ENCODE results near the gene STEEP1.

- no peak for TF ChIP-seq POLR2AphosphoS5 (IDR thresholded peaks at IDR 0.05; ENCODE audit: low read depth, low read length)
- TF ChIP-seq REST (IDR thresholded peaks at IDR 0.05; ENCODE audit: insufficient read depth in 1 of 2, low read depth in 2 of 2, low read length in 2 of 2): no peak
- no peak for TF ChIP-seq TAF1 (IDR thresholded peaks at IDR 0.05; ENCODE audit: borderline replicate concordance, insufficient read depth, low read length)
Observed at GRCh38 chrX:119495734-119496726, 69.2 kb downstream of the STEEP1 start.
